Stimulated activated CD4-positive, alpha-beta T cell treated with anti-CD3 and anti-CD28 coated beads, Interleukin-1b, Interleukin-23, amount 100 ng/mL, for 4 hours (primary cell): ENCODE data around the gene TBC1D30.
"Not testable (repeated sequence)": the region's sequence is repeated elsewhere in the genome, so short reads cannot be mapped to it uniquely, and the experiment has no call there.

Experiments used
- DNase-seq, 2 donors: peaks; one replicate each; pipeline ENCODE4 v3.0.0-alpha.2; 2020; ENCODE audit warnings: low read depth in 2 of 2

Gene TBC1D30, protein sequence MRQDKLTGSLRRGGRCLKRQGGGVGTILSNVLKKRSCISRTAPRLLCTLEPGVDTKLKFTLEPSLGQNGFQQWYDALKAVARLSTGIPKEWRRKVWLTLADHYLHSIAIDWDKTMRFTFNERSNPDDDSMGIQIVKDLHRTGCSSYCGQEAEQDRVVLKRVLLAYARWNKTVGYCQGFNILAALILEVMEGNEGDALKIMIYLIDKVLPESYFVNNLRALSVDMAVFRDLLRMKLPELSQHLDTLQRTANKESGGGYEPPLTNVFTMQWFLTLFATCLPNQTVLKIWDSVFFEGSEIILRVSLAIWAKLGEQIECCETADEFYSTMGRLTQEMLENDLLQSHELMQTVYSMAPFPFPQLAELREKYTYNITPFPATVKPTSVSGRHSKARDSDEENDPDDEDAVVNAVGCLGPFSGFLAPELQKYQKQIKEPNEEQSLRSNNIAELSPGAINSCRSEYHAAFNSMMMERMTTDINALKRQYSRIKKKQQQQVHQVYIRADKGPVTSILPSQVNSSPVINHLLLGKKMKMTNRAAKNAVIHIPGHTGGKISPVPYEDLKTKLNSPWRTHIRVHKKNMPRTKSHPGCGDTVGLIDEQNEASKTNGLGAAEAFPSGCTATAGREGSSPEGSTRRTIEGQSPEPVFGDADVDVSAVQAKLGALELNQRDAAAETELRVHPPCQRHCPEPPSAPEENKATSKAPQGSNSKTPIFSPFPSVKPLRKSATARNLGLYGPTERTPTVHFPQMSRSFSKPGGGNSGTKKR

DNA sequence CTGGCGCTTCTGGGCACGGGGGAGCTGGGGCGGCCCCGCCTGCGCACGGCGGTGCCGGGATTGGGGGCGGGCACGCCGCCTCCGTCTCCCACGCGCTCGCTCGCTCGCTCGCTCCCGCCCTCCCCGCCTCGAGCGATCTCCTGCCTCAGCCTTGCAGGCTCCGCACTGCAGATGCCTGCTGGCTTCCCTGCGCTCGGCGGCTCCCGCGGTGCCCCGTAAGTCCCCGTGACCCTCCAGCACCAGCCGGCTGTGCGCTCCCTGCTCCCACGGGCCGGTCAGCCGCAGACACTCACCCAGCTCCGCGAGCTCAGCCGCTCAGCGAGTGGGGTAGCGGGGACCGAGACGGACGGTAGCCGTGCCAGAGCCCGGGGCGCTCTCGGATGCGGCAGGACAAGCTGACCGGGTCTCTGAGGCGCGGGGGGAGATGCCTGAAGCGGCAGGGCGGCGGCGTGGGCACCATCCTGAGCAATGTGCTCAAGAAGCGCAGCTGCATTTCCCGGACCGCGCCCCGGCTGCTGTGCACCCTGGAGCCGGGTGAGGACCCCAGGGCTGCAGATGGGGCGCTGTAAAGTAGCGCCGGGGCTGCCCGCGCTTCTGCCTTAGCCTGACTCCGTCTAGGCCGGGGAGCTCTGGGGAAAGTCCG lies at the start of gene TBC1D30:
TSS of gene TBC1D30 (plus strand) at position 148 of the 643 bp plus-strand sequence. CDS start at position 381, 233 bp downstream.
- peak; percentile 25 for DNase-seq

DNA sequence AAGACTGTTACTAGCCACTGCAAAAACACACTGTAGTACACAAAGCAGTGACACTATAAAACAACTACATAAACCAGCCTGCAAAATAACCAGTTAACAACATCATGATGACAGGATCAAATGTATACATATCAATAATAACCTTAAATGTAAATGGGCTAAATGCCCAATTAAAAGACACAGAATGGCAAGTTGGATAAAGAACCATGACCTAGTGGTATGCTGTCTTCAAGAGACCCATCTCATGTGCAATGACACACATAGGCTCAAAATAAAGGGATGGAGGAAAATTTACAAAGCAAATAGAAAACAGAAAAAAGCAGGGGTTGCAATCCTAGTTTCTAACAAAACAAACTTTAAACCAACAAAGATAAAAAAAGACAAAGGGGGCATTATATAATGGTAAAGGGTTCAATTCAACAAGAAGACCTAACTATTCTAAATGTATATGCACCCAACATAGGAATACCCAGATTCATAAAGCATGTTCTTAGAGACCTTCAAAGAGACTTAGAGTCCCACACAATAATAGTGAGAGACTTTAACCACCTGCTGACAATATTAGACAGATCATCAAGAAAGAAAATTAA lies 49.2 kb upstream of the TBC1D30 start:
- DNase-seq, result not testable (repeated sequence)

DNA sequence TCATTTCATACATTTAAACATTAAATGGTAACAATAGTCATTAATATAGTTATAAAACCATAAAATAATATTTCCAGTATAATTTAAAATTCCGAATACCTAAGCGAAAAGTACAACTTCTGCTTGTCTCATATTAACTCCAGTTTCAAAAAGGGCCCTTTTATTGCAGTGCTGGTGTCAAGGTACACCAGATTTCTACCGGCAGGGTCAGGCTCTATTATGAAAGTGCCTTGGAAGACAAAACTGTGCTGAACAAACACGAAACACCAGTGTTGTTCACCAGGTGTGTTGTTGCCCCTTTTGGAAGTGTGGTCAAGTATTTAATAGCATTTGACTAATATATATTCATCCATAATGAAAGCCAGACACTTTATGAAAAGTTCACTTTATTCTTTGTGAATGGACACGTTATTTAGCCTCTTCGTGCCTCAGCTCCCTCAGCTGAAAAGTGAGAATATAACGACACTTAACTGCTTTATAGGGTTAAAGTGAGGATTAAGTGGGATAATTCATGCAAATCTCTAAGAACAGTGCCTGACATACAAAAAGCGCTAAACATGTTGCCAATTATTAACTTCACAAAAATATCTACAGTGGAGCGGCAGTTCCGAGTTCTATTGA lies 45.0 kb upstream of the TBC1D30 start:
- no peak for DNase-seq

DNA sequence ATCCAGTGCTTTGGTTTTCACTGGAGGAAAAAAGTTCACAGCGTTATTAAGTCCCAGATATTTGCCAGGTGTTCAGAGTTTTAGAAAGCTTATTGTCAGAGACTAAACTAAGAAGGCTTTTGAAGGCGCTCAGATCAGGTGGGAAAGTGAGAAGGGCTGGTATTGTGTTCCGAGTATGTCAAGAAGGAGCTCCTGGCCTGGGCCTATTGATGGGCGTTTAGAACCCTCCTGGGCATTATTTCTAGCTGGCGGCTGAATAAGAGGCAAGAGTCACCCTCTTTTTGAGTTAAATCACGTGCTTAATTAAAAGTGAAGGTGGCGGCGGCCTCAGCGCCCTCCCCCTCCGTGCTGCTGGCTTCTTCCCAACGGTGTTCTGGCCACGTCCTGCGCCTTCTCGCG lies 44.3 kb upstream of the TBC1D30 start:
- no peak for DNase-seq

DNA sequence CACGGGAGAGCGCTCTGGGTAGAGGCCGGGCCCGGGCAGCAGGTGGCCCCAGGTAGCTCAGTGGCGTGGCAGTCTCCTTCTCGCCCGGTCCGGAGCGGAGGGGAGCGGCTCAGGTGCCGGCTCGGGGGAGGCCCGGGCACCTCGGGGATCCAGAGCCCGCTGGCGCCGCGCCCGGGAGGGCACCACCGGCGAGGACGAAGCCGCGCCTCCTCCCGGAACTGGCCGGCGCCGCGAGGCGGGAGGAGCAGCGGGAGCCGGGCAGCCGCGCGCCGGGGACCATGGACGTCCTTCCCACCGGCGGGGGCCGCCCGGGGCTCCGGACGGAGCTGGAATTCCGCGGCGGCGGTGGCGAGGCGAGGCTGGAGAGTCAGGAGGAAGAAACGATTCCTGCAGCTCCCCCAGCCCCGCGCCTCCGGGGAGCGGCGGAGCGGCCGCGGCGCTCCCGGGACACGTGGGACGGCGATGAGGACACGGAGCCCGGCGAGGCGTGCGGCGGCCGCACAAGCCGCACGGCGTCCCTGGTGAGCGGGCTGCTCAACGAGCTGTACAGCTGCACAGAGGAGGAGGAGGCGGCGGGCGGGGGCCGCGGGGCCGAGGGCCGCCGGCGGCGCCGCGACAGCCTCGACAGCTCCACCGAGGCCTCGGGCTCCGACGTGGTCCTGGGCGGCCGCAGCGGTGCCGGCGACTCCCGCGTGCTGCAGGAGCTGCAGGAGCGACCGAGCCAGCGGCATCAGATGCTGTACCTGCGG lies 43.7 kb upstream of the TBC1D30 start:
- DNase-seq, result peak in 1 of 2 donors; percentile 19

DNA sequence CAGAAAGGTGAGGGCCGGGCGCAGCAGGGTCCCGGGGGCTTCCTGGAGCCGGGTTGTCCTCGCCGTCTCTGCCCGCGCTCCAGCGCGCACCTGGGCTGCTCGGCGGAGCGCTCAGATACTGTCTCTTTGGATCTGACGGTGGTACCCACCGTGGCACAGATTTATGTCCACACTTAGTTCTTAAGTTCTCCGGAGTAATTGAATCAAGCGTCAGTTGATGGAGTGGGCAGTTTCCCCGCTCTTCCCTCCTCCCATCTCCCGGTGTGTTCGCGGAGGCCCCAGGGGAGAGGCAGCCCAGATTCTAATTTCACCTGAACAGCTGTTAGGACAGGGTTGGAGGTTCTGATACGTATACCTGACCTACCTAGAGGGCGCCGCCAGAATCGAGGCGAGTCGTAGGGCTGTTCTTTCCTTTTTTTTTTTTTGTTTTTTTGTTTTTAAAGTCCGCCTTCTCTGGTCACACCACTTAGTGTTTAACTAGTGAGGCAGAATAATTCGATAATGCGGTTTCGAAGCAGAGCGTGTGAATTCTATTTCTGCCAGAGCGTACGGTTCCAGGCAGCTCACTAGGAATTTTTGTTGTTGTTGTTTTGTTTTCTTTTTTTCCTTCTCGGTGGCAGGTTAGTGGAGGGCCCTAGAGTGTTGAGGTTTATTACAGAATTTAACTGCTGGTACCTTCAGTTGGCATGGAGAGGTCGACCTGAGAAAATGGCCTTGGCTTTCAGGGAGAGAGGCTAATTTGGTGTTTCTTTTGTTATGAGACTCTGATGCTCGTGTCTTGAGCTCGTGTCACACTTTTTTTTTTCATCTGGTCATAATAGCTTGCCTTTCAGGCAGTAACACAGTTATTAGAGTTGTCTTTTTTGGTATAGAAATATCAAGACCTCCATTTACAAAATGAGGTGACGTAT lies 42.9 kb upstream of the TBC1D30 start:
- no peak for DNase-seq

DNA sequence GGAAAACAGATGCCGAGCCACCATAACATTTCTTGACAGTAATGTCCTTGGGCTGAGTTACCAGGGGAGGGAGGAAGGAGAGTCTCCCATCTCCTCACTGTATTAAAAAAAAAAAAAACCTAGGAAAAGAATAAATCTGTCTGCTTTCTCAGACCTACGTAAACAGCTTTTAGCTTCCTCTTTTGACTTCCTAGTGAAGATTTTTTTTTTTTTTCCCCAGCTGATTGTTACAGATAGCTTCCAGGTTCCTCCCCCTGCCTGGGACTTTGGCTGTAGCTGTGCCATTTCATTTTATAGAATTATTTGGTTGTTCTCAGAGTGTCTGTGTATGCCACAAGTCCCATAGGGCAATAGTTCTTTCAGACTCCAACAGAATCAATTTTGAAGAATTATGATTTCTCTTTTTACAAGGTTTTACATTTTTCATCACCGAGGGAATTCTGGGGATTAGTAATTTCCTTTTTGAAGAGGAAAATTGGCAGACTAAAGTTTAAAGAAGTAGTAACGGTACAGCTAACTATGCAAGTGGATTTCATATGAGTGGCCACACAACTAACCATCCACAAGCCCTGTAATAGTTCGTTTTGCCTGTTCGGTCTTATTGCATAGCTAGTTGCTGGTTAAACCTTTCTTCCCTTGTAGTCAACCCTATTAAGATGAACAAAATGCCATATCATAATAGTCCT lies 42.1 kb upstream of the TBC1D30 start:
- DNase-seq, result no peak

DNA sequence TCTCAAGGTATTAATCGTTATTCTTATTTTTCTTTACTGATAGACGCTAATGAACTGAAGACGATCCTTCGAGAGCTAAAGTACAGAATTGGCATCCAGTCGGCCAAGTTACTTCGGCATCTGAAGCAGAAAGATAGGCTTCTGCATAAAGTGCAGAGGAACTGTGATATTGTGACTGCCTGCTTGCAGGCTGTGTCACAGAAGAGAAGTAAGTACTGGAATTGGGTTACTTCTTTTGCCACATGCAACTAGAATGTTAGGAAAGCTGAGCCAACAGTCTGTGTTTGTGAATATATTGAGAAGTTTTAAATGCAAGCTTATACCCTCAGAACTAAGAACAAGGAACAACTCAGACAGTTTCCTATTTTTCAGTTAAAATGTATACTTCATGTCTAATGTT lies 38.6 kb upstream of the TBC1D30 start:
- no peak for DNase-seq

DNA sequence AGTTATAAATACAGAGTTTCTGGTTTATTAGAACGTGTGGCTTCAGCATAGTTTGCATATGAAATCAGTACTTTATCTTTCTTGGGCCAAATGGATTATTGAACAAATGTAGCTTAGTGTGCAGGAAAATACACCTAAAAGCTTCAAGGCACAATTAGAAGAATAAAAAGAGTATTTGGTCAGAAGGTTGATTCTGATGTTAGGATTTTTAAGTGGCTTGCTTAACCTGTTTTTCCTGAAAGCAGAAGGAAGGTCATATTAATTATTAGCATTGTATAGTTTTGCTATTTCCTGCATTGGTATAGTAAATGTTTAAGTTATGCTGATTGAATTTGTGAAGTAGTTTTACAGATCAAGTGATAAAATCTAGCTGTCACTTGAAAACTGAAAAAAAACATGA lies 34.3 kb upstream of the TBC1D30 start:
- no peak for DNase-seq

DNA sequence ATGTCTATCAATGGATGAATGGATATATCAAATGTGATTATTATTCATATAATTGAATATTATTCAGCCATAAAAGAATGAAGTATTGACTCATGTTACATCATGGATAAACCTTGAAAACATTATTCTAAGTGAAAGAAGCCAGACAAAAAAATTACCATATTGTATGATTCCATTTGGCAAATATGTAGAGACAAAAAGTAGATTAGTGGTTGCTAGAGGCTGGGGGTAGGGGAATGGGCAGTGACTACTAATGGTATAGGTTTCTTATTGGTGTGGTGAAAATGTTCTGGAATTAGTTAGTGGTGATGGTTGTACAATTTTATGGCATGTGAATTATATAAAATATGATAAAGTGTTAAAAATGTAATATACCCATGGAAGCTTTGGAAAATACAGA lies 33.4 kb upstream of the TBC1D30 start:
- no peak for DNase-seq

DNA sequence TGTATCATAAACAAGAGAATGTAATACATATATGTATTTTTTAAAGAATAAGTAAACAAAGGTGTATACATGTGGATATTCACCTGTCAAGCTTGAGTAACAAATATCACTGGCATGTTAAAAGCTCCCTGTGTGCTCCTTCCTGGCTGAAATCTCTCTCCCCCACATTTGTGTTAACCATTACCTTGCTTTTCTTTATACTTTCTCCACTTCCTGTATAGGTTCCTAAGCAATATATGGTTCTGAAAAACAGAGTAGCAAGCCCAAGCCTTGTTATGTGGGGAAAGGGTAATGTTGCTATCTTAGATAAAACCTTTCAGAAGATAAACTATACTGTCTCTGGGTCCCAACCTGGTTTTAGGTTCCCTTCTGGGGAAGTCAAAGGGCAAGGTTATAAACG lies 32.3 kb upstream of the TBC1D30 start:
- DNase-seq, result no peak

DNA sequence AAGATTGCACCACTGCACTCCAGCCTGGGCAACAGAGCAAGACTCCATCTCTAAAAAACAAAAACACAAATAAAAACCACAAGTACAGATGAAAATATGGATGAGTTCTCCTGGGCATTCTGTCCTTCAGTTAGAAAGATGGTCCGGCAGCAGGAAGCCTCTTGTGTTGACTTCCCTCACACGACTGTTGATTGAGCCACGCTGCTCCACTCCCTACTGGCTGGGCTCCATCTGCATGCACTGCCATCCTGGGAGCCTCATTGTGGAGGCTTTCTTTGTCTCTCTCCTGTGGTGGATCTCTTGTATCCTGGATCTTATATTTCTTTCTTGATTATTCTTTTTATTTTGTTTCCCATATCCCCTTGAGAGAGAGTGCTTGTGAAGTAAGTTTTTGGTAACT lies 30.8 kb upstream of the TBC1D30 start:
- no peak for DNase-seq

DNA sequence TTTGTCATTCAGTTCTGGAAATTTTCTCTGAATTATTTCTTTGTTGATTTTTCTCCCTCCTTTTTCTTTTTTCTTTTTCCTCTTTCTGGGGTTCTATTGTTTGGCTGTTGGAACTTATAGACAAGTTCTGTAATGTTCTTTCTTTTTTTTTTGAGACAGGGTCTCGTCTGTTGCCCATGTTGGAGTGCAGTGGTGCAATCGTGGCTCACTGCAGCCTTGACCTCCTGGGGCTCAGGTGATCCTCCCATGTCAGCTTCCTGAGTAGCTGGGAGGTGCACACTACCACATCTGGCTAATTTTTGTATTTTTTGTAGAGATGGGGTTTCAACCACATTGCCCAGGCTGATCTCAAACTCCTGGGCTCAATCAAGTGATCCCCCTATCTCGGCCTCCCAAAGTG lies 30.1 kb upstream of the TBC1D30 start:
- DNase-seq, result no peak

DNA sequence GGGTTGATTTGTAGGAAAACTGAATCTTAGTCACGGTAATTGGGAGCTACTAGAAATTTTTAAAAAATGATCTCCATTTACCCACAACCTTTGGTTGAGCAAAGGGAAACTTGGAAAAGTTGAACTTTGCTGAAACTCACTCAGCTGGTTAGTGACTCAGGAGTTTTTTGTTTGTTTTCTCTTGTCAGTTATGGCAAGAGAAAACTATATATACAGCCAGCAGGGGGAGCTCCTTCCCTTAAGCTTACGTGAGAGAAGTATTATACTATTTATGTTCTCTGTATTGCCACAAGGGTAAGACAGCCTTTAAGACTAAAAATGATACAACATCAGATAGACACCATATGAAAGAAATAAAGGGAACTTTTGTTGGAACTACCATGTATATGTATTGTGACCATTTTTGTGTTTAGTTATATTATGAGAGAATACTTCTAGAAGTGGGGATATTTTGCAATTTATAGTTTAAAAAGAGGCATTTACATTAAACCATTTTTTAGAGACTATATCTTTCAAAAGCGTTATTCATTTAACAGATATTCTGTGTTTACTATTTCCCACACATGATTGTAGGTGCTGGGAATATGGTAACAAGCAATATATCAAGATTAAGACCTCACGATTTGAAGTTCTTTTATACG lies 28.1 kb upstream of the TBC1D30 start:
- peak; percentile 11 to 56 for DNase-seq

DNA sequence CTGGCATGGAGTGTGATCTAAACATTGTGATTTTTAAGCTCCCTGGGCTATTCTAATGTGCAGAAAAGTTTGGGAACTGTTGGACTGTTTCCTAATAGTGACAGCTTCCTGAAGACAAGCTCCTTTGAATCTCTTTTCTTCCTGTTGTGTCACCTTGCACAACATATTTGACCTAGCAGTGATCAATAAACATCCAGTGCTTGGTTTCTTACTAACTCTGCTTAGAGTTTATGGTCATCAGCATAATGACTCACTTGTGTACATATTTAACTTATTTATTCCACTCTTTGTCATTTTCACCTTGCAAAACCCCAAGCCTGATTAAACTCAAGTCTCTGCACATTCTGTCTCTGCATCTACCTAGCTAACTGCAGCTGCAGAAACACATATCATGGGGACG lies 27.3 kb upstream of the TBC1D30 start:
- no peak for DNase-seq

DNA sequence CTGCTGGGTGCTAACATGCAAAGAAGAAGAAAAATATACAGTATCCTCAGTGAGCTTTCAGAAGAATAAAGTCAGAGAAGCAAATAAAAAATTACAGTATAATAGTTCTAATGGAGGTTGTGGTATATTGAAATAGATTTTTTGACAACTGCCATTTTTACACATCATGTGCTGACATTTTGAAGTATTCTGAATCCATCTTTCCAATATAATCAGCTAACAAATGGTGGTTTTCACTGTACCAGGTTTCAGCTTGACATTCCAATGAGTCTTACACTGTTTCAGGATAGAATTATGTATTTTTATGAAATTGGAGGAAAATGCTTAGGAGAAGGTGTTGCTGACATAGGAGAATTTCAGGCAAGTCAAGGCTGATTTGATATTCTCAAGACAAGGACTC lies 26.3 kb upstream of the TBC1D30 start:
- no peak for DNase-seq

DNA sequence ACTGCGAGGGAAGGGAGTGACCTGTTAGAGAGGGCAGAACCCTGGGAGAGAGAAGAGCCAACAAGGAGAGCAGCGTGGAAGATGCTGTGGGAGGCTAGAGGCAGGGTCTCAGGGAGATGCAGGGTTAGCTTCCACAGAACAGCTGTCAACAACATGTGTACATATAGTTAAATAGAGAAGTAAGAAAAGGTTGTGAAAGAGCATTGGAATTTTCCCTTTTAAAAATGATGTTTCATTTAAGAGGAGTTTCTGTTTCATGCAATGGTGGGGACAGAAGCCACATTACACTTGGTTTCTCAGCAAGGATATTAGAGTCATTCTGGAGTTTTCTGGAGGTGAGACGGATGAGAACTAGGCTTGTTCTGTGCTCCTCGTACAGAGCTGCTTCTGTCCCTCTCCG lies 23.8 kb upstream of the TBC1D30 start:
- no peak for DNase-seq

DNA sequence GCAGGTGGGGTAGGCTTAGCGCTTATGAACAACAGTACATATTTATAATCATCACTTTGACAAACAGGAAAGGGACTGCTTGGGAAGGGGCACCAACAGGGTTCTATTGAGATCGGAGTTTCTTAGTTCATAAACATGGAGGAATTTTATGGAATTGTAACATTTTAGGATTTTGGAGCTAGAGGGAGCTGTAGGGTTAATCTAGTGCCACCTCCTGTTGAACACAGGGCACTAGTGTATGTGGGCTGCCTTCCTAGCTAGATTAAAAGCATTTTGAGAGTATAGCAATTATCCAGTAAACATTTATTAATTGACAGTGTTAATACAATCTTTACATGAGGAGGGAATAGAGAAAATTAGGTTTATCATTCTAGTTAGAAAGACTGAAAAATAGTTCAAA lies 23.1 kb upstream of the TBC1D30 start:
- DNase-seq, result no peak
